ENCODE data around the gene MYBPH. TPM values are rescaled to one million over a fixed set of nuclear protein-coding genes. Genes with fewer than 3 reads are reported as not detected.

The MYBPH gene
- total RNA-seq, 1 experiment from 2014 or later: not detected

- no peak for DNase-seq (ENCODE audit: low read depth)
Observed at GRCh38 chr1:203166192-203166940, 9.3 kb downstream of the MYBPH start.

GRCh38 chr1:203165800-203166161 lies 9.8 kb downstream of the MYBPH start:
- no peak for DNase-seq (ENCODE audit: low read depth)

GRCh38 chr1:203165101-203165799 lies 10.4 kb downstream of the MYBPH start:
- no peak for DNase-seq (ENCODE audit: low read depth)

GRCh38 chr1:203163891-203164635 lies 11.6 kb downstream of the MYBPH start:
- no peak for DNase-seq (ENCODE audit: low read depth)

GRCh38 chr1:203162403-203162802 lies 13.2 kb downstream of the MYBPH start:
- no peak for DNase-seq (ENCODE audit: low read depth)

GRCh38 chr1:203161703-203162102 lies 13.9 kb downstream of the MYBPH start:
- no peak for DNase-seq (ENCODE audit: low read depth)

- no peak for DNase-seq (ENCODE audit: low read depth)
Observed at GRCh38 chr1:203161175-203161574, 14.5 kb downstream of the MYBPH start.

- no peak for DNase-seq (ENCODE audit: low read depth)
Observed at GRCh38 chr1:203159844-203160243, 15.8 kb downstream of the MYBPH start.

- DNase-seq (ENCODE audit: low read depth): no peak
Observed at GRCh38 chr1:203158960-203159665, 16.5 kb downstream of the MYBPH start.

GRCh38 chr1:203158423-203158822 lies 17.2 kb downstream of the MYBPH start:
- no peak for DNase-seq (ENCODE audit: low read depth)

GRCh38 chr1:203156280-203156679 lies 19.3 kb downstream of the MYBPH start:
- no peak for DNase-seq (ENCODE audit: low read depth)

- DNase-seq (ENCODE audit: low read depth): peak; percentile 80
Observed at GRCh38 chr1:203153989-203154821, 21.4 kb downstream of the MYBPH start.

GRCh38 chr1:203153051-203153988 lies 22.3 kb downstream of the MYBPH start:
- DNase-seq (ENCODE audit: low read depth): peak; percentile 72

- peak; percentile 91 for DNase-seq (ENCODE audit: low read depth)
Observed at GRCh38 chr1:203152158-203153034, 23.2 kb downstream of the MYBPH start.

- peak; percentile 48 for DNase-seq (ENCODE audit: low read depth)
Observed at GRCh38 chr1:203151362-203152157, 24.1 kb downstream of the MYBPH start.

GRCh38 chr1:203150511-203151297 lies 24.9 kb downstream of the MYBPH start:
- no peak for DNase-seq (ENCODE audit: low read depth)

- DNase-seq (ENCODE audit: low read depth): no peak
Observed at GRCh38 chr1:203149188-203149840, 26.3 kb downstream of the MYBPH start.

All from Daoy (cell line).